DMS114 treated with DMSO at 0.1 percent for 48 hours (cell line): ENCODE data around the gene WDFY3.
"Not testable (repeated sequence)": the region's sequence is repeated elsewhere in the genome, so short reads cannot be mapped to it uniquely, and the experiment has no call there.

Experiments
- DNase-seq: peaks from one replicate; lab custom pipeline; 2025; ENCODE audit not compliant: unreplicated experiment; lab: John Stamatoyannopoulos, UW

The WDFY3 gene

DNA sequence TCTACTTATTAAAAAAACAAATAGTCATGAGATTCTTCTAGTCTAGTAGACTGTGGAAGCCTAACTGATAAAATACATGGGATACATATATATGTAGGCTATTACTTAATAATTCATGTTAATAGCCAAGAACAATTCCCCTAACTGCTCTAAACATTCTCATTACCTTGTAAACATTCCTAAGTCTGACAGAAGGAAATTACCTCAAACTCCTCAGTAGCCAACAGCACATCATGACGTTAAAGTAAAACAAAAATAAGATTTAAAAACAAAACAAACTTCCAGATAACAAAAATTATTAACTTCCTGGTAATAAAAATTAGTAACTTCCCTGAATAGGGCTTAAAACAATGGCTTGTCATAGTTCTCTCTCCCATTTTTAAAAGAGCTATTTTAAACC is 109.2 kb downstream of the WDFY3 start:
- DNase-seq, result no peak

DNA sequence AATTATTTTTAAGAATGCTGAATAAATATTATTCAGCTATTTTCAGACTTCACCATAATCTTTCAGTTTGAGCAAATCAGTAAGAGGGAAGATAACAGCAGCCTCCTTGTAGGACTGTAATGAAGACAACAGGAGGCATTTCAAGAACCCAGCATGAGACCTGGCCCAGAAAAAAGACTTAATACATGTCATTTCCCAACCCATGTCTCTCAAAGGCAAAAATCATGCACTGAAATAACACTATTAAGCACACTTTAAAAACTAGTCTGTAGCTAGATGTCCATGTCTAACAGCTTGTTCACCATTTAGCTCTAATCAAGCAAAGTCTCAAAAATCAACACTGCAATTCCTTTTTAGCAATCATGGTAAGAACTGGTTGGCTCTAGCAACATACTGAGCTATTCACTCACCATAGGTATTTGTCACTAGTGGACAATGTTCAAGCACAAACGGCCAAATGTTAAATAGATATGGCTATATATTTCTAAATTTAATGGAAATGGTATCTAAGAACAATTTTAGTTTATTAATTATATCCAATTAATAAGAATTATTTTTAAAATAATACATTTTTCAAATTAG is 109.9 kb downstream of the WDFY3 start:
- no peak for DNase-seq

DNA sequence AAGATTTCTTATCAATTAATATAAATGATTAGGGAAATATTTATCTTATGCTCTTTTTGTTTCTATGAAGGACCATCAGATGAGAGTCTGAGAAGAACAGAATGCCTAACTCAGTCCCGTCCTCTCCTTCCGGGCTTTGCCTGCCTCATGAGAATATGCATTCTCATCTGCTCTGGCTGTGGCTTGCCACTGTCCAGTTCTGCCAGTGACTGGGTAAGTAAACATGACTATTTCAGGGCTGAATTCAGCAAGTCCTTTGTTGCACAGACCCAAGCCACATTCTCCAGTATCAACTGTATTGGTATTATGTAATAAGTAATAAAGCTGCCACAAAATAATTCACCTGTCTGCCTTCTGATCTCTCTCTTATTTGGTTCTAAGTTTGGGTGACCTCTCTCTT is 110.7 kb downstream of the WDFY3 start:
- DNase-seq, result no peak

DNA sequence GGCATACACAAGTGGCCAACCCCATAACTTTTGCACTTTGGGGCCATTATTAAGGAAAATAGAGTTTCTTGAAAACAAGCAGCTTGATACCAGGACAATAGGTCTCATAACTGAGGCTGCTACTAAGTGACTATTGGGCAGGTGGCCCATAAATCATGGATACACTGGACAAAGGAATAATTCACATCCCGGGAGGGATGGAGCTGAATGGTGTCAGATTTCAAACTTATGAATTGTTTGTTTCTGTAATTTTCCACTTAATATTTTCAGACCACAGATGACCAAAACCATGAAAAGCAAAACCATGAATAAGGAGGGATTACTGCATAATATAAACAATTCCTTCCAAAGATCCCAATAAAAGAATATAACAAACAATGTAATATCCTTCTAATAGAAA is 114.4 kb downstream of the WDFY3 start:
- no peak for DNase-seq

DNA sequence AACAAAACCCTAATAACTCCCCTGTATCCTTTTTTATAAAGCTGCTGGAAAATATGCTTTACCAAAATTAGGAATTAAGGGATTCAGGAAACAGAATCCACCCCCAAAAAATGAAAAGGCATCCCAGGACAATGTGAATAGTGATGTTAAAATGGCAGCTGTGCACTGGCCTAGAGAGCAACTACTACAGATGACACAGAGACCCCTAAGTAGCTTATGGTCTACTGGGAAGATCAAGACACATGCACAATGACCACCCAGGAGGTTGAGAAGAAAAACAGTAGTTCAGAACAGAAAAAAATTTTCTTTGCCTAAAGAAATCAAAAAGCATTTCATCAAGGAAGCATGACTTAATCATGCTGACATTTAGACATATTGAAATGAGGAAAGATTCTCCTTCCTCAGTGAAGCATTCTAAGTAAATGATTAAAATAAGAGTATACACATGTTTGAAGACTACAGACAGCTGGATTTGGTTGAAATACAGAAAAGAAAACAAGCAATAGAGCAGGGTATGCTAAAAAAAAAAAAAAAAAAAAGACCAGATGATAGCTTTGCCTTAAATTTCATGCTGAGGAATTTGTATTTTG is 117.3 kb downstream of the WDFY3 start:
- no peak for DNase-seq

DNA sequence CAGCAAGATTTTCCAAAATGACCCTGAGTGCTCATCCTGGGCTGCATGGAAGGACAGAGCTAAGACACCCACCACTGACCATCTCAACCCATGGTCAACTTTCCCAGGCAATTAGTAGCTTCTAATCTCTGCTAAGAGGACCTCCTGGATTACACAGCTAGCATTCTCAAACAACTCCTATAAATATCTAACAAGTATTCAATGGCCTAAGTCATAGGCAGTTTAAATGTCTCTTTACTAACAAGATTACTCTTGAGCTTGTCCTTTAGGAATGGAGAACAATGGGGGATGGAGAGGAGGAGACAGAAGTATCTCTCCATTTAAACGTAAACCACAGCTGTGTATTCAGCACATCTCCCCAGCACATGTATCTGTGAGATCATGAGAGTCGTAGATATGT is 118.1 kb downstream of the WDFY3 start:
- DNase-seq, result no peak

DNA sequence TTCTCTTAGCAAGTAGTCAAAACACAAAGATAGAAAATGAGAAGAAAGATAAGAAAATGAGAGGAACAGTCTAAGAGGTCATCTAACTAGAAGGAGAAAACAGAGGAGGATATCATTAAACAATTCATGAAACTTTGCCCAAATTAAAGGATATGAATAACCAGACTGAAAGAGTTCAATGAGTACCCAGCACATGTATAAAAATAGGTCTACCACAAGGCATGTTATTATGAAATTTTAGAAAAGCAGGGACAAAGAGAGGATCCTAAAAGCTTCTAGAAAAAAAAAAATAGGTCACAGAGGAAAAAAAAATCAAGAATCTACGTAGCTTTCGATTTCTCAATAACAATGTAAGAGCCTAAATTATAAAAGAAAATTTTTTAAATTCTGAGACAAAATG is 118.5 kb downstream of the WDFY3 start:
- DNase-seq, result no peak

DNA sequence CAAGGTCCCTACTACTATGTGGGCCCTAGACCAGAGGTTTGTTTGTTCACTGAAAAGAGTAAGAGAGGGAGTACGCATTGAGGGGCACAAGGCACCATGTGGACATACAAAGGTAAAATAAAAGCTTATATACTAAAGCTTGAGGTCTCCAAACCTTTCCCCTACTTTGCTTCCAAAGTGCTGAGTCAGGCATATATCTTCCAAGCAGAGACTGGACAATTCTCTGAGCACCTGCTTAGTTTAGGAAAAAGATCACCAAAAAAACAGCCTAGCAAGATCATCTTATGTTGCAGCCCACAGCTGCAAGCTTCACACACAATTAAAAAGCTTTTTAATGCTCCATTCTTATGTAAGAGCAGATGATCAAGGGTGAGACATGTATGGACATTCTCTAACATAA is 119.5 kb downstream of the WDFY3 start:
- DNase-seq, result no peak

DNA sequence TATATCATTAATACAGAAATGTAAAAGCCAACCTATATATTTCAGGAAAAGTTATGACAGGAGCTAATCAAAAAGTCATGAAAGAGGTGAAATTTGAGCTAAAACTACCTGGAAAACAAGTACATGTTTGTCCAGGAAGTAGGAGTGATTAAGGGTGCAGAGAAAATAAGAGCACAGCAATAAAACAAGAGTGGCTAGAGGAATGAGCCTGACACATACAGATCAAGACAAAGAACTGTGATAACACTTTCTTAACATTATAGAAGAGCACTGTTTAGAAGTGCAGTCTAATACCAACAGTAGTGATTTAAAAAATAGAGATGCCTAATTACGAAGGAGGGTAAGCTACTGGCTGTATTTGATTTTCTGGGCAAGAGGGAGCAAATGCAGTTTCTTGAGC is 125.1 kb downstream of the WDFY3 start:
- no peak for DNase-seq

DNA sequence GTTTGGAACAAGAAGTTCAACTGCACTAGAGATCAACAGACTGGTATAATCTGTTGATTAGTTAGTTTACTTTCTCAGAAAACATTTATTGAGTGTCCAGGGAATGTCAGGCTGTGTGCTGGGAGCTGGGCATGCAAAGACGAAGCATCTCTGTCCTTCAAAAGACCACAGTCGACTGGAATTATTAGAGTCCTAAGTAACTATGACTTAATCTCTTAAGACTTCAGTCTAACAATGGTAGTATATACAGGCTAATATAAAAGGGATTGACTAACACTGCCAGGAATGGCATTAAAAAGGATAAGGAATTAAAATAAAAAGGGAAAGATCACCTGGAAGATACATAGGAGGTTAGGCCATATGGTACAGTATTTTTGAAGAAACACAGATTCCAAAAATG is 128.7 kb downstream of the WDFY3 start:
- no peak for DNase-seq

DNA sequence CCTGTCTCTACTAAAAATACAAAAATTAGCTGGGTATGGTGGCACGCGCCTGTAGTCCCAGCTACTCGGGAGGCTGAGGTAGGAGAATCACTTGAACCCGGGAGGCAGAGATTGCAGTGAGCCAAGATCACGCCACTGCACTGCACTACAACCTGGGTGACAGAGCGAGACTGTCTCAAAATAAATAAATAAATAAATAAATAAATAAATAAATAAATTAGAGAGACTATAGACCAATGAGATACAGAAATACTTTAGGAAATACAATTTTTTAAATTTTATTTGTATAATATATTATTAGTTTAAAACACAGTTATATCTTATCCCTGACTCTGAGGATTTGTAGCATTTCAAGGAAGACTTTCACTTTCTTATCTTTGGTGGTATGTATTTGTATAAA is 136.9 kb downstream of the WDFY3 start:
- not testable (repeated sequence) for DNase-seq

DNA sequence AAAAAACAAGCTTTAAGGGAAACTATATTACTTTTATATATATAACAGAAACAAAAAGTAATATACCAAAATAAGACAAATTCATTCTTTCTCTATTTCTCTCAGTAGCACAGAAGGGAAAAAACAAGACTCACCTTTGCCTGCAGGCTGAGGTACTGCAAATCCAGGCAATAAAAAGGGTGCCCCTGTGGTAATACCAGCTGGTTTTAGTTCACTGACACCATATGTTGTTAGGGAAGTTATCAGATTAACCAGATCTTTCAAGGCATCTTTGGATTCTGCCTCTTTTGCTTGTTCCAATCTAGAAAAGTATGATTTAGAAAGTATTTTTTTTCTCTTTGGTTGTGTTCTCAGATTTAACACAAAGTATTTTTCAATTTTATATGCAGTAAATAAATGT is 139.8 kb downstream of the WDFY3 start:
- DNase-seq, result no peak

DNA sequence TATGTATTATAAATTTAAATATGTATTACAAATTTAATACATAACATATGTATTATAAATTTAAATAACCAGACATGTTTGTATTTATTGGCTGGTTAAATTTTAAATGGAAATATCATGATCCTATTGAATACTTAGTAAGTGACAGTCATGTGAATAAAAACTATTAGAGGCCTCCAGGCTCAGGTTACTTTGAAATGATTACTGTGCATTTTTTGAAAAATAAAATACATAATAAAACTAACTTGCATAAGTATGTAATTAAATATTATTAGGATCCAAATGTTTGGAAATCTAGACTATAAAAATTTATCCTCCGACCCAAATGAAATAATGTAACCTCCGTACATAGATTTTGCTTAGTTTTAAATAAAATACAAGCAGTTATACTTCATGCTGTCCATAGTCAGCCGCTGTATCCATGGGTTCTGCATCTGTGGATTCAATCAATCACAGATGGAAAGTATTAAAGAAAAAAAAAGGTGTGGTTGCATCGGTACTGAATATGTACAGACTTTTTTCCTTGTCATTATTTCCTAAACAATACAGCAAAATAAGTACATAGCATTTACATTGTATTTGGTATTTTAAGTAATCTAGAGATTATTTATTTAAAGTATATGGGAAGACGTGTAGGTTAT is 140.7 kb downstream of the WDFY3 start:
- no peak for DNase-seq

DNA sequence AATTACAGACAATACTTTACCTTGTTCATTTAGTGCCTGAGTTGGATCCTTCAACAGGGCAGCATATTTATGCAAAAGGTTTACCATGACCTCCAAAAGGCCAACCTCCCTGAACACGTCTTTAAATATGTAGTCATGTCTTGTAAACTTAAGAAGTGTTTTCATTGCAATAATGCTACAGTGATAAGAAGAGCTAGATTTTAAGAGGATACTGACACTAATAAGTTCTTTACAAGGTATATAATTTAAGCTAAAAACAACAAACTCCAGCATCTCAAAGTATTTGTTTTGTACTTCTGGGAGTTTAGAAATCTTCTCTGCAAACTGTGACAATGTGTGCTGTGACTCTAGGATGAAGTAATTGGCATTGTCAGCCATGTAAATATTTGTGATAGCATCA is 145.4 kb downstream of the WDFY3 start:
- DNase-seq, result no peak

DNA sequence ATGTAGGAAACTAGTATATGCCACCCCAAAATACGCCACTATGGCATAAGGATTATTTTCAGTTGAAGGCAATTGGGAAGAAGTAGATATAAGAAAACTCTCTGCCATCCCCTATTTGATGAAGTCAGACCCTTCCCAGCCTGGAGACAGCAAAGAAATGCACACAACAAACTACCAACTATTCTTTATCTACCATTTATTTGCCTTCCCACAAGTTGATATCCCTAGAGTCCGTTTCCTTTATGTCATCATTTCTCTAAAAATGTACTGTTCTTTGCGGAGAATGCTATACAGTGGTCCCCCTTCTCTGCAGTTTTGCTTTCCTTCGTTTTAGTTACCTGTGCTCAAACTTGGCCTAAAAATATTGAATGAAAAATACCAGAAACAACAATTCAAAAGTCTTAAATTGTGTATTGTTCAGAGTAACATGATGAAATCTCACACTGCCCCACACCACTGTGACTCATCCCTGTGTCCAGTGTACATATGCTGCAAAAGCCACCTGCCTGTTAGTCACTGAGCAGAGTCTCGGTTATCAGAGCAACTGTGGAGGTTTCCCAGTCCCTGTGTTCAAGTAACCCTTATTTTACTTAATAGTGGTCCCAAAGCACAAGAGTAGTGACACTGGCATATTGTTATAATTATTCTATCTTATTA is 152.3 kb downstream of the WDFY3 start:
- DNase-seq, result no peak

DNA sequence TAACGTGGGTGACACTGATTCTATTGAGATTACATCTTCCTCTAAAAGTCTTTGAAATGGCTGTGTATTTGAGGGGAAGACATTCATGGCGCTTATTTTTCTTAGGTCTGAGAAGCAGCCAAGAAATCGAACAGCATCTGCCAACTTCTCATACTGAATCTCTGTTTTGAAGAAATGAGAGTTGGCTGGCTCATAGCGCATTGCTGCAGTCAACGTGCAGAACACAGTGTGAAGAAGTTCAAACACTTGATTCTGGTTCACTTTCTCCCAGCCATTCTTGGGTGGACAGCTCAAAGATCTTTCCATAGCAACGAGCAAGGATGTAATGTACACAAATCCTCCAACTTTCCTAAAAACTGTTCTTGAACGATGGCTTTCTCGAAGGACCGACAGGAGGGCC is 156.5 kb downstream of the WDFY3 start:
- DNase-seq, result no peak

DNA sequence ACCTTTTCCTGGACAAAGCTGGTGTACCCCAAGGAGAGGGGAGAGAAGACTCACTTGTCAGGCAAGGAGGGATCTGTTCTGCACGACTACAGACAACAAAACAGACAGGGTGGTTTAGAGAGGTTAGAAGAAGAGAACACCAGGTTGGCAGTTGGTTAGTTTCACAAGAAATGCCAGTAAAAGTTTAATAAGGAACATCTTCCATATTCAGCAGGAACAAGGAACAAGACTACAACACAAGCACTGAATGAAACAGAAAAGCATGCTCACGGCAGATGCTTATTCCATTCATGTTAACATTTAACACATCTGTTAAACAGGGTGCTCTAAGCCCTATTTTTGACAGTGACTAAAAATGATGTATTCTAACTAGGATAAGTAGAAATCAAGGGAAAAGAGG is 158.2 kb downstream of the WDFY3 start:
- no peak for DNase-seq

DNA sequence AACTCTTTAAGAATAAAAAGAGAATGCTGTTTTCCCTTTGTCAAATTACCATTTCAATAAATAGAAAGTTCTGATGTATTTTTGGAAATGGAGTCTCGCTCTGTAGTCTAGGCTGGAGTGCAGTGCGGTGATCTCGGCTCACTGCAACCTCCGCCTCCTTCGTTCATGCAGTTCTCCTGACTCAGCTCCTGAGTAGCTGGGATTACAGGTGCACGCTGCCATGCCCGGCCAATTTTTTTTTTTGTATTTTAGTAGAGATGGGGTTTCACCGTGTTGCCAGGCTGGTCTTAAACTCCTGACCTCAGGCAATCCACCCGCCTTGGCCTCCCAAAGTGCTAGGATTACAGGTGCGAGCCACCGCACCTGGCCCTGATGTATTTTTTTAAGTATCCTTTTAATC is 159.9 kb downstream of the WDFY3 start:
- DNase-seq, result not testable (repeated sequence)

DNA sequence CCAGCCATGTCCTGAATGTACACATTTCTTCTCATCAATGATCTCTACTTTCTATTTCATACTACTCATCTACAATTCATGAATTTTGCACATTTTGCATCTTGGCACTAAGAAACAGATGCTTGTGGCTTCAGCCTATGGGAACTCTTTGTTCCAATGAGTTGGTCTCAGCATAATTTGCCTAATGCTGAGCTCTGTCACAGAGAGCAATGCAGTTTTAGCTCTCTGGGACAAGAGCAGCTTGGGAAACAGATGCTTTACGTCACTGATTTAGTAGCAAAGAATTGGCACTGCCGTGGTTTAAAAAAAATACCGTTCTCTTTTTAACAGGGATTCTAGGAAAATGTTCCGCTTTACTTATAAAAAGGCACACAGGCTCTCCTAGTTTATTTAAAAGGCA is 162.4 kb downstream of the WDFY3 start:
- no peak for DNase-seq

DNA sequence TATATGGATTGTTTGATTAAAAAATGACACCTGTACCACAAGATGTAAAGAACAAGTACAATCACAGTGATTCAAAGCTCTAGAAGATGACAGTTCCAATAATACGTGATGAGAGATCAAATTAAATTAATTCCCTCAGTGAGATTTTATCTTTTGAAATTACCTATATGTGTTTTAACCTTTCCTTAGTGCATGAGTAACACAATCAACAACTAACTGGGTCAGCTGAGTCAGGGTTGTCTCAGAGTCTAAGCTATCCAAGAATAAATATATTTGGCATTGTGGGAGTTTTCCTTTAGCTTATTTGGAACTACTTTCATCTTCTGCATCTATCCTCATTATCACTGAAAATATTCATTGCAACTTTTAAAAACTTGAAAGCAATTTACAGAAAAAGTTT is 162.8 kb downstream of the WDFY3 start:
- DNase-seq, result no peak

DNA sequence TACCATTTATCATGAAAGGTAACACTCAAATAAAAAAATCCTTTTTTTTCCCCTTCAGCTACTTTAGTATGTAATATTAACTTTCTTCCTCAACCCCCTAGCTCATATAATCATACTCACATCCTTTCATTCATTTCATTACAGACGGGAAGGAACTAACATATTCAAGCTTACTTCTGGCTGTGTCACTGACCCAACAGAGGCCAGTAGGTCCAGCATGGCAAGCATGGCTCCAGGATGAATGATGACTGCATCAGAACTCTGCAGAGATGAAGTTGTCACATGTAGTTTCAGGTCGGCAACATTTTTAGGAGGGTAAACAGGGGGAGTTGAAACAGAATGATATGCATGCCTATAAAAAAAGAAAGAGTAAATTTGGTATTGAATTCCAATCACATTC is 163.4 kb downstream of the WDFY3 start:
- no peak for DNase-seq

DNA sequence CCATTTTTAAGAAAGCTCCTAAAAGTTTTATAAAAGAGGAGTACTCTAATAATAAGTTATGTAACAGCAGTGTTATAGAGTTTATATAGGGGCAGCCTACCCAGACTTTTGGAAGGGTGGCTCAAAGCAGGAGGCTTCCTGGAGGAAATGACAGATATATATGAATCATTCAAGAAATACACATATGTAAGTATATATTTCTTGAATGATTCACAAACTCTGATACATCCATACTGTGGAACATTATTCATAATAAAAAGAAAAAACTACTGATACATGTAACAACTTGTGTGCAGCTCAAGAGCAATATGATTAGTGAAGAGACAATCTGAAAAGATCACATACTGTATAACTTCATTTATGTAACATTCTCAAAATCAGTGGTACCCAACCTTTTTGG is 166.2 kb downstream of the WDFY3 start:
- no peak for DNase-seq
